HepG2 (cell line): ENCODE data around the gene DRC3. TPM values are rescaled to one million over a fixed set of nuclear protein-coding genes. Genes with fewer than 3 reads are reported as not detected.

ENCODE experiments used
- KLF16 ChIP-seq, 2 experiments: sonication (generic) in 1 of 2; formaldehyde crosslinking in 1 of 2; IDR thresholded peaks; 2 replicates each; pipeline versions ENCODE4 v1.6.1 to v1.8.0; 2016 to 2023; ENCODE audit warnings: missing genetic modification reagents in 2 of 2, missing compliant biosample characterization in 1 of 2
- MBD4 ChIP-seq: IDR thresholded peaks from 2 replicates; pipeline ENCODE4 v1.6.1; 2012; ENCODE audit warnings: low read length, inconsistent platforms, borderline replicate concordance
- NKX3-1 ChIP-seq: sonication (generic); formaldehyde crosslinking; IDR thresholded peaks from 2 replicates; pipeline ENCODE4 v1.5.0; 2020; ENCODE audit warnings: missing genetic modification reagents
- SMAD9 ChIP-seq: sonication (generic); formaldehyde crosslinking; IDR thresholded peaks from 2 replicates; pipeline ENCODE4 v1.5.1; 2020; ENCODE audit warnings: mild to moderate bottlenecking, missing genetic modification reagents
- SNRNP70 ChIP-seq: fragments of 200-400 bp; formaldehyde crosslinking; IDR thresholded peaks from 2 replicates; pipeline ENCODE4 v1.6.1; 2017; ENCODE audit warnings: mild to moderate bottlenecking, low read depth, low read length, moderate library complexity
- polyA plus RNA-seq, 8 experiments: library from polyadenylated mRNA; depleted of rRNA in 3 of 8; stranded (reverse) in 7 of 8; unstranded in 1 of 8; fragments of >200 nt; fragmentation: Illumina TruSeq in 4 of 8; extraction: Trizol in 4 of 8; gene quantifications; 2 replicates each; pipeline versions ENCODE4 v1.2.1 to v1.2.3, GENCODE V29; 2011 to 2016; ENCODE audit warnings: low read depth in 4 of 8, missing spikeins in 1 of 8, mixed read lengths in 1 of 8; ENCODE audit not compliant: insufficient read depth in 1 of 8
- total RNA-seq, 5 experiments: library from RNA; depleted of rRNA; stranded (reverse); fragments of >200 nt; fragmentation: Illumina TruSeq; extraction: Trizol; gene quantifications; 2 replicates each; pipeline ENCODE4 v1.2.3, GENCODE V29; 2016; ENCODE audit warnings: low read depth in 1 of 5
- TF ChIP-seq, protein P1 (sequence below): sonication (generic); formaldehyde crosslinking; IDR thresholded peaks from 2 replicates; pipeline ENCODE4 v1.5.0; 2020; ENCODE audit warnings: mild to moderate bottlenecking, missing genetic modification reagents, borderline replicate concordance
- TF ChIP-seq, protein P2 (sequence below): sonication (generic); formaldehyde crosslinking; IDR thresholded peaks from 2 replicates; pipeline ENCODE4 v1.8.0; 2022; ENCODE audit warnings: mild to moderate bottlenecking, missing genetic modification reagents, borderline replicate concordance
- TF ChIP-seq, protein P3 (sequence below): sonication (generic); formaldehyde crosslinking; IDR thresholded peaks from 2 replicates; pipeline ENCODE4 v1.5.0; 2020; ENCODE audit warnings: missing genetic modification reagents
- TF ChIP-seq, protein P4 (sequence below): IDR thresholded peaks from 2 replicates; pipeline ENCODE4 v1.6.1; 2016; ENCODE audit warnings: low read depth, missing genetic modification reagents, missing compliant biosample characterization
- TF ChIP-seq, protein P5 (sequence below): sonication (generic); formaldehyde crosslinking; IDR thresholded peaks from 2 replicates; pipeline ENCODE4 v1.5.0; 2020; ENCODE audit warnings: mild to moderate bottlenecking, missing genetic modification reagents

DRC3 gene
- total and polyA plus RNA-seq, 2 of the 13 experiments (the other 11 are each of a cell fraction or from before 2014, with no cell fraction given), result 0.53 to 0.87 TPM

DNA sequence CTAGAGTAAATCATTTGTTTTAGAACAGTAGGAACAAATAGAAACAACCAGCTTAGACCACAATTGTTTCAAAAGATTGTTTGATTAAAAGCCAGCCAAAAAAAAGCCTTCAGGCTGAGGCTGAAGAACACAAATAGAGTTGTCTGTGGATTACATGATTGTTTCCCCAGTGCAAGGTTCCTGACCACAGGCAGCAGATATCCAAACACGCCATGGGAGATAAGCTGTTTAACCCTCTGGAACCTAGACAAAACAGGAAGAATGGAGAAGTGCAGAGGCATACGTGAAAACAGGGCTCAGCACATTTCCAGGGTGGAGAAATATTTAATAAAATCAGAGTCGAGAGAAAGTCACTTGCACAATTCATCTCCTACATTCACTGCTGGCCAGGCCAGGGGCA, 45.3 kb downstream of the DRC3 start (continued):
- TF ChIP-seq, protein P1, sequence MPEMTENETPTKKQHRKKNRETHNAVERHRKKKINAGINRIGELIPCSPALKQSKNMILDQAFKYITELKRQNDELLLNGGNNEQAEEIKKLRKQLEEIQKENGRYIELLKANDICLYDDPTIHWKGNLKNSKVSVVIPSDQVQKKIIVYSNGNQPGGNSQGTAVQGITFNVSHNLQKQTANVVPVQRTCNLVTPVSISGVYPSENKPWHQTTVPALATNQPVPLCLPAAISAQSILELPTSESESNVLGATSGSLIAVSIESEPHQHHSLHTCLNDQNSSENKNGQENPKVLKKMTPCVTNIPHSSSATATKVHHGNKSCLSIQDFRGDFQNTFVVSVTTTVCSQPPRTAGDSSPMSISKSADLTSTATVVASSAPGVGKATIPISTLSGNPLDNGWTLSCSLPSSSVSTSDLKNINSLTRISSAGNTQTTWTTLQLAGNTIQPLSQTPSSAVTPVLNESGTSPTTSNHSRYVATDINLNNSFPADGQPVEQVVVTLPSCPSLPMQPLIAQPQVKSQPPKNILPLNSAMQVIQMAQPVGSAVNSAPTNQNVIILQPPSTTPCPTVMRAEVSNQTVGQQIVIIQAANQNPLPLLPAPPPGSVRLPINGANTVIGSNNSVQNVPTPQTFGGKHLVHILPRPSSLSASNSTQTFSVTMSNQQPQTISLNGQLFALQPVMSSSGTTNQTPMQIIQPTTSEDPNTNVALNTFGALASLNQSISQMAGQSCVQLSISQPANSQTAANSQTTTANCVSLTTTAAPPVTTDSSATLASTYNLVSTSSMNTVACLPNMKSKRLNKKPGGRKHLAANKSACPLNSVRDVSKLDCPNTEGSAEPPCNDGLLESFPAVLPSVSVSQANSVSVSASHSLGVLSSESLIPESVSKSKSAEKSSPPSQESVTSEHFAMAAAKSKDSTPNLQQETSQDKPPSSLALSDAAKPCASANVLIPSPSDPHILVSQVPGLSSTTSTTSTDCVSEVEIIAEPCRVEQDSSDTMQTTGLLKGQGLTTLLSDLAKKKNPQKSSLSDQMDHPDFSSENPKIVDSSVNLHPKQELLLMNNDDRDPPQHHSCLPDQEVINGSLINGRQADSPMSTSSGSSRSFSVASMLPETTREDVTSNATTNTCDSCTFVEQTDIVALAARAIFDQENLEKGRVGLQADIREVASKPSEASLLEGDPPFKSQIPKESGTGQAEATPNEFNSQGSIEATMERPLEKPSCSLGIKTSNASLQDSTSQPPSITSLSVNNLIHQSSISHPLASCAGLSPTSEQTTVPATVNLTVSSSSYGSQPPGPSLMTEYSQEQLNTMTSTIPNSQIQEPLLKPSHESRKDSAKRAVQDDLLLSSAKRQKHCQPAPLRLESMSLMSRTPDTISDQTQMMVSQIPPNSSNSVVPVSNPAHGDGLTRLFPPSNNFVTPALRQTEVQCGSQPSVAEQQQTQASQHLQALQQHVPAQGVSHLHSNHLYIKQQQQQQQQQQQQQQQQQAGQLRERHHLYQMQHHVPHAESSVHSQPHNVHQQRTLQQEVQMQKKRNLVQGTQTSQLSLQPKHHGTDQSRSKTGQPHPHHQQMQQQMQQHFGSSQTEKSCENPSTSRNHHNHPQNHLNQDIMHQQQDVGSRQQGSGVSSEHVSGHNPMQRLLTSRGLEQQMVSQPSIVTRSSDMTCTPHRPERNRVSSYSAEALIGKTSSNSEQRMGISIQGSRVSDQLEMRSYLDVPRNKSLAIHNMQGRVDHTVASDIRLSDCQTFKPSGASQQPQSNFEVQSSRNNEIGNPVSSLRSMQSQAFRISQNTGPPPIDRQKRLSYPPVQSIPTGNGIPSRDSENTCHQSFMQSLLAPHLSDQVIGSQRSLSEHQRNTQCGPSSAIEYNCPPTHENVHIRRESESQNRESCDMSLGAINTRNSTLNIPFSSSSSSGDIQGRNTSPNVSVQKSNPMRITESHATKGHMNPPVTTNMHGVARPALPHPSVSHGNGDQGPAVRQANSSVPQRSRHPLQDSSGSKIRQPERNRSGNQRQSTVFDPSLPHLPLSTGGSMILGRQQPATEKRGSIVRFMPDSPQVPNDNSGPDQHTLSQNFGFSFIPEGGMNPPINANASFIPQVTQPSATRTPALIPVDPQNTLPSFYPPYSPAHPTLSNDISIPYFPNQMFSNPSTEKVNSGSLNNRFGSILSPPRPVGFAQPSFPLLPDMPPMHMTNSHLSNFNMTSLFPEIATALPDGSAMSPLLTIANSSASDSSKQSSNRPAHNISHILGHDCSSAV, result no peak
- TF ChIP-seq MBD4 (no peak), SNRNP70 (no peak), NKX3-1 (CRISPR knock-in tag) (no peak), KLF16 (CRISPR knock-in tag; IDR thresholded peaks at IDR 0.05) (no peak), SMAD9 (CRISPR knock-in tag) (no peak)
- TF ChIP-seq, protein P2, sequence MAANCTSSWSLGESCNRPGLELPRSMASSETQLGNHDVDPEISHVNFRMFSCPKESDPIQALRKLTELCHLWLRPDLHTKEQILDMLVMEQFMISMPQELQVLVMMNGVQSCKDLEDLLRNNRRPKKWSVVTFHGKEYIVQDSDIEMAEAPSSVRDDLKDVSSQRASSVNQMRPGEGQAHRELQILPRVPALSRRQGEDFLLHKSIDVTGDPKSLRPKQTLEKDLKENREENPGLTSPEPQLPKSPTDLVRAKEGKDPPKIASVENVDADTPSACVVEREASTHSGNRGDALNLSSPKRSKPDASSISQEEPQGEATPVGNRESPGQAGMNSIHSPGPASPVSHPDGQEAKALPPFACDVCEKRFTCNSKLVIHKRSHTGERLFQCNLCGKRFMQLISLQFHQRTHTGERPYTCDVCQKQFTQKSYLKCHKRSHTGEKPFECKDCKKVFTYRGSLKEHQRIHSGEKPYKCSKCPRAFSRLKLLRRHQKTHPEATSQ (CRISPR knock-in tag), result no peak
- TF ChIP-seq, protein P3, sequence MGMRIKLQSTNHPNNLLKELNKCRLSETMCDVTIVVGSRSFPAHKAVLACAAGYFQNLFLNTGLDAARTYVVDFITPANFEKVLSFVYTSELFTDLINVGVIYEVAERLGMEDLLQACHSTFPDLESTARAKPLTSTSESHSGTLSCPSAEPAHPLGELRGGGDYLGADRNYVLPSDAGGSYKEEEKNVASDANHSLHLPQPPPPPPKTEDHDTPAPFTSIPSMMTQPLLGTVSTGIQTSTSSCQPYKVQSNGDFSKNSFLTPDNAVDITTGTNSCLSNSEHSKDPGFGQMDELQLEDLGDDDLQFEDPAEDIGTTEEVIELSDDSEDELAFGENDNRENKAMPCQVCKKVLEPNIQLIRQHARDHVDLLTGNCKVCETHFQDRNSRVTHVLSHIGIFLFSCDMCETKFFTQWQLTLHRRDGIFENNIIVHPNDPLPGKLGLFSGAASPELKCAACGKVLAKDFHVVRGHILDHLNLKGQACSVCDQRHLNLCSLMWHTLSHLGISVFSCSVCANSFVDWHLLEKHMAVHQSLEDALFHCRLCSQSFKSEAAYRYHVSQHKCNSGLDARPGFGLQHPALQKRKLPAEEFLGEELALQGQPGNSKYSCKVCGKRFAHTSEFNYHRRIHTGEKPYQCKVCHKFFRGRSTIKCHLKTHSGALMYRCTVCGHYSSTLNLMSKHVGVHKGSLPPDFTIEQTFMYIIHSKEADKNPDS (CRISPR knock-in tag), result no peak
- TF ChIP-seq, protein P4, sequence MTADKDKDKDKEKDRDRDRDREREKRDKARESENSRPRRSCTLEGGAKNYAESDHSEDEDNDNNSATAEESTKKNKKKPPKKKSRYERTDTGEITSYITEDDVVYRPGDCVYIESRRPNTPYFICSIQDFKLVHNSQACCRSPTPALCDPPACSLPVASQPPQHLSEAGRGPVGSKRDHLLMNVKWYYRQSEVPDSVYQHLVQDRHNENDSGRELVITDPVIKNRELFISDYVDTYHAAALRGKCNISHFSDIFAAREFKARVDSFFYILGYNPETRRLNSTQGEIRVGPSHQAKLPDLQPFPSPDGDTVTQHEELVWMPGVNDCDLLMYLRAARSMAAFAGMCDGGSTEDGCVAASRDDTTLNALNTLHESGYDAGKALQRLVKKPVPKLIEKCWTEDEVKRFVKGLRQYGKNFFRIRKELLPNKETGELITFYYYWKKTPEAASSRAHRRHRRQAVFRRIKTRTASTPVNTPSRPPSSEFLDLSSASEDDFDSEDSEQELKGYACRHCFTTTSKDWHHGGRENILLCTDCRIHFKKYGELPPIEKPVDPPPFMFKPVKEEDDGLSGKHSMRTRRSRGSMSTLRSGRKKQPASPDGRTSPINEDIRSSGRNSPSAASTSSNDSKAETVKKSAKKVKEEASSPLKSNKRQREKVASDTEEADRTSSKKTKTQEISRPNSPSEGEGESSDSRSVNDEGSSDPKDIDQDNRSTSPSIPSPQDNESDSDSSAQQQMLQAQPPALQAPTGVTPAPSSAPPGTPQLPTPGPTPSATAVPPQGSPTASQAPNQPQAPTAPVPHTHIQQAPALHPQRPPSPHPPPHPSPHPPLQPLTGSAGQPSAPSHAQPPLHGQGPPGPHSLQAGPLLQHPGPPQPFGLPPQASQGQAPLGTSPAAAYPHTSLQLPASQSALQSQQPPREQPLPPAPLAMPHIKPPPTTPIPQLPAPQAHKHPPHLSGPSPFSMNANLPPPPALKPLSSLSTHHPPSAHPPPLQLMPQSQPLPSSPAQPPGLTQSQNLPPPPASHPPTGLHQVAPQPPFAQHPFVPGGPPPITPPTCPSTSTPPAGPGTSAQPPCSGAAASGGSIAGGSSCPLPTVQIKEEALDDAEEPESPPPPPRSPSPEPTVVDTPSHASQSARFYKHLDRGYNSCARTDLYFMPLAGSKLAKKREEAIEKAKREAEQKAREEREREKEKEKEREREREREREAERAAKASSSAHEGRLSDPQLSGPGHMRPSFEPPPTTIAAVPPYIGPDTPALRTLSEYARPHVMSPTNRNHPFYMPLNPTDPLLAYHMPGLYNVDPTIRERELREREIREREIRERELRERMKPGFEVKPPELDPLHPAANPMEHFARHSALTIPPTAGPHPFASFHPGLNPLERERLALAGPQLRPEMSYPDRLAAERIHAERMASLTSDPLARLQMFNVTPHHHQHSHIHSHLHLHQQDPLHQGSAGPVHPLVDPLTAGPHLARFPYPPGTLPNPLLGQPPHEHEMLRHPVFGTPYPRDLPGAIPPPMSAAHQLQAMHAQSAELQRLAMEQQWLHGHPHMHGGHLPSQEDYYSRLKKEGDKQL (CRISPR knock-in tag), result 0 out of 2 replicates have a peak, but pooled peaks have one; percentile 22
- TF ChIP-seq, protein P5, sequence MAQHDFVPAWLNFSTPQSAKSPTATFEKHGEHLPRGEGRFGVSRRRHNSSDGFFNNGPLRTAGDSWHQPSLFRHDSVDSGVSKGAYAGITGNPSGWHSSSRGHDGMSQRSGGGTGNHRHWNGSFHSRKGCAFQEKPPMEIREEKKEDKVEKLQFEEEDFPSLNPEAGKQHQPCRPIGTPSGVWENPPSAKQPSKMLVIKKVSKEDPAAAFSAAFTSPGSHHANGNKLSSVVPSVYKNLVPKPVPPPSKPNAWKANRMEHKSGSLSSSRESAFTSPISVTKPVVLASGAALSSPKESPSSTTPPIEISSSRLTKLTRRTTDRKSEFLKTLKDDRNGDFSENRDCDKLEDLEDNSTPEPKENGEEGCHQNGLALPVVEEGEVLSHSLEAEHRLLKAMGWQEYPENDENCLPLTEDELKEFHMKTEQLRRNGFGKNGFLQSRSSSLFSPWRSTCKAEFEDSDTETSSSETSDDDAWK, result no peak
